ENCODE data around the gene UCHL5. TPM values are rescaled to one million over a fixed set of nuclear protein-coding genes. Genes with fewer than 3 reads are reported as not detected.

UCHL5 gene
- total RNA-seq, 4 donors from 2014 or later: 19.4 to 59.6 (median 26.3) TPM

- ATAC-seq (ENCODE audit: low FRiP score) (no peak), DNase-seq (ENCODE audit: low spot score) (no peak)
- TF ChIP-seq CTCF (IDR thresholded peaks at IDR 0.05): no peak
These were observed 27.7 kb downstream of the UCHL5 start for GRCh38 chr1:193031431-193031830.

DNA sequence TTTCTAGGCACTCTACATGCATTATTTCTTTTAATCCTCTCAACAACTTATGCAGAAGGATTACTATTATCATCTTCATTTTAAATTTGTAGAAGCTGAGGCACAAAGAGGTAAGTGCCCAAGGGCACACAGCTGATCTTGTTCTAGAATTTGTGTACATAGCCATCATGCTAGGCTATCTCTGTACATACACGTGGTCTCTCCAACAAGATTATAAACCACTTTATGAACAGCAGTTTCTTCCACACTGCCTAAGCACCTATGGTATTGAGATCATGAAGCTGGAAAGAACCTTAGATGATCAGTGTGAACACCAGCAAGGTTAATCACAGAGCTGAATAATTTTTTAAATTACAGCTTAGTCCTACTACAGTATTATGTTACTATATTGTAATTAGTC is 28.9 kb downstream of the UCHL5 start:
- ATAC-seq (ENCODE audit: low FRiP score): no peak
- no peak for DNase-seq (ENCODE audit: low spot score)
- no peak for TF ChIP-seq CTCF (IDR thresholded peaks at IDR 0.05)

DNA sequence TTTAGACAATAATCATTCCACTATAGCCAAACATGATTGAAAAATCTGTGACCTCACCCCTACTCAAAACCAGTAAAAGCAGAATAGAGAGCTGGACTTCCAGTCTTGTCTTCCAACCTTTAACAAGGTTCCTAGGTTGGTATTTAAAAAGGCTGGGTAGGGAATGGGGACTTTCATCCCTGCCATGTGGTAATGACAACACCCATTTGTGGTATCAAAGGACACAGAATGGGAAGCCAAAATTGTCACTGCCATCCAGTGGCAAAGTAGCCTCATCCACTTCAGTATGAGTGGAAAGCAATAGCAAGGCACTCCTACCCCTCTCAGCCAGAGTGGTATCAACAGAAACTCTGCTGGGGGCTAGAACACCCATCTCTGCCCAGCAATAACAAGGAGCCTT is 33.9 kb downstream of the UCHL5 start:
- TF ChIP-seq CTCF (IDR thresholded peaks at IDR 0.05): no peak
- ATAC-seq (ENCODE audit: low FRiP score) (no peak), DNase-seq (ENCODE audit: low spot score) (no peak)

DNA sequence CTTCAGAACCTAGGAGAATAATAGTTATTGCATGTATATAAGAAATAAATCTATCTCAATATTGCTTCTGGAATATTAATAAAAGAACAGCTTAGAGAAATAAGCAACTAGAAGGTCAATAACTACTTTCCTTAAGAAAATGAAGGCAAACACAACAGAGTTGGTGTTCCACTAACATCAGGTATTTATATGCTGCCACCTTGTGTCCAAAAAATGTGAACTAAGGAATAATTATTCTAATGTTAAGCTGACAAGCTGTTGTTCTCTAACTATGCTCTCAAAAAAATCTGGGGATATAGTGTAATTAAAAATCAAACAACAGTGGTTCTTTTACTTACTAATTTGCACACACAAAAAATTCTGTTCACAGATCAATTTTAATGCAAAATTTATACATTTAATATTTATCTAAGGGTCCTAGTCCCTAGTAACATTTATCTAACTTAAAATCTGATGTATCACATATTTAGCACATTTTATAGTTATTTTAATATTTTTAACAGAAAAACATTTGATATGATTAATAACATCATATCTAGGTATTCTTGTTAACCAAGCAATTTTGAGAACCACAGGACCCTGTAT is 39.6 kb downstream of the UCHL5 start:
- no peak for TF ChIP-seq CTCF (IDR thresholded peaks at IDR 0.05)
- DNase-seq (ENCODE audit: low spot score): no peak
- no peak for ATAC-seq (ENCODE audit: low FRiP score)

- no peak for DNase-seq (ENCODE audit: low spot score)
- ATAC-seq (ENCODE audit: low FRiP score): no peak
- TF ChIP-seq CTCF (IDR thresholded peaks at IDR 0.05): no peak
These were observed 42.4 kb downstream of the UCHL5 start for GRCh38 chr1:193016788-193017187.

DNA sequence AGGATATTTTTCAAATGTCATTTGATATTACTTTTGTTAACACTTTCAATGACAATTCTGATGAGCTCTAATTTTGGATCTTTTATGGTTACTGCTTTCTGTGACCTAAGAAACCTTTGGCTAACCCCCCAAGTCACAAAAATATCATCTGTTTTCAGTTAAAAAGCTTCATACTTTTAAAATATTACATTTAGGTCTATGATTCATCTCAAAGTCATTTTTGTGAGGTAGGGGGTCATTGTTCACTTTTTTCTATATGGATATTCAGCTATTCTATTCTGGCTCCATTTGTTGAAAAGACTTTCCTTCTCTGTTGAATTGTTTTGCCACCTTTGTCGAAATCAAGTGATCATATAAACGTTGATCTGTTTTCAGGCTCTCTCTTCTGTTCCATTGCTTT is 44.8 kb downstream of the UCHL5 start:
- ATAC-seq (ENCODE audit: low FRiP score) (no peak), DNase-seq (ENCODE audit: low spot score) (no peak)
- no peak for TF ChIP-seq CTCF (IDR thresholded peaks at IDR 0.05)

GRCh38 chr1:193013707-193014106 is 45.5 kb downstream of the UCHL5 start:
- TF ChIP-seq CTCF (IDR thresholded peaks at IDR 0.05): no peak
- DNase-seq (ENCODE audit: low spot score) (no peak), ATAC-seq (ENCODE audit: low FRiP score) (no peak)
